H1 (cell line): ENCODE results near the gene KANSL2. TPM values are rescaled to one million over a fixed set of nuclear protein-coding genes. Genes with fewer than 3 reads are reported as not detected.

Experiments
- CTCF ChIA-PET: fragments of 300-600 bp; sonication (Branson Sonifier 250); formaldehyde crosslinking; loops from one replicate; lab custom pipeline; 2021; ENCODE audit not compliant: partially characterized antibody; lab: Charles Lee
- POLR2A ChIA-PET: fragments of 300-600 bp; sonication (Branson Sonifier 250); formaldehyde crosslinking; loops from one replicate; lab custom pipeline; 2021; ENCODE audit warnings: inconsistent platforms; ENCODE audit not compliant: partially characterized antibody; lab: Charles Lee
- DNase-seq, 2 experiments: peaks; one replicate each; pipeline versions ENCODE4 v3.0.0 to v3.0.0-alpha.2; 2010 to 2022; ENCODE audit warnings: low spot score in 2 of 2, low read depth in 1 of 2, mixed read lengths in 1 of 2
- FAIRE-seq: peaks from 2 replicates; lab custom pipeline; 2011; peaks lifted over from hg19 to GRCh38; lab: Jason Lieb, UNC
- H2AFZ ChIP-seq: 2 replicates; pipeline ENCODE4 v1.8.1; 2012; ENCODE audit warnings: low read length, inconsistent platforms
- H2AK5ac ChIP-seq: 2 replicates; pipeline ENCODE4 v1.6.1; 2013; ENCODE audit warnings: low read depth, low read length
- H2BK120ac ChIP-seq: replicated peaks from 2 replicates; pipeline ENCODE3; 2013; ENCODE audit warnings: low read depth, low read length, inconsistent platforms
- H2BK12ac ChIP-seq: 2 replicates; pipeline ENCODE4 v1.6.1; 2013; ENCODE audit warnings: low read depth, low read length
- H2BK15ac ChIP-seq: 2 replicates; pipeline ENCODE4 v1.6.1; 2013; ENCODE audit warnings: low read length
- H2BK20ac ChIP-seq: 2 replicates; pipeline ENCODE4 v1.6.1; 2013; ENCODE audit warnings: low read length
- H2BK5ac ChIP-seq: 2 replicates; pipeline ENCODE4 v1.6.1; 2013; ENCODE audit warnings: low read depth, low read length
- H3K14ac ChIP-seq: 2 replicates; pipeline ENCODE4 v1.6.1; 2013; ENCODE audit warnings: inconsistent platforms; ENCODE audit not compliant: insufficient read length
- H3K18ac ChIP-seq: 2 replicates; pipeline ENCODE4 v1.6.1; 2013; ENCODE audit warnings: low read length; ENCODE audit errors: extremely low read depth
- H3K23ac ChIP-seq: 2 replicates; pipeline ENCODE4 v1.6.1; 2013; ENCODE audit warnings: inconsistent platforms; ENCODE audit not compliant: insufficient read length
- H3K23me2 ChIP-seq: 2 replicates; pipeline ENCODE4 v1.6.1; 2013; ENCODE audit warnings: low read depth, low read length
- H3K27ac ChIP-seq: 2 replicates; pipeline ENCODE4 v1.6.1; 2011; ENCODE audit warnings: low read depth, low read length, inconsistent platforms
- H3K27me3 ChIP-seq, 4 experiments: replicated peaks in 1 of 4; 1 replicate in 1 of 4; 2 replicates in 3 of 4; pipeline versions ENCODE4 v1.6.1 to v1.8.1; 2011 to 2013; ENCODE audit warnings: low read length in 3 of 4, mild to moderate bottlenecking in 3 of 4, inconsistent platforms in 2 of 4, mixed read lengths in 2 of 4, moderate library complexity in 1 of 4; ENCODE audit not compliant: control insufficient read depth in 3 of 4, insufficient read depth in 3 of 4; ENCODE audit errors: extremely low read depth in 1 of 4
- H3K36me3 ChIP-seq, 4 experiments: 2 replicates each; pipeline versions ENCODE4 v1.6.1 to v1.8.1; 2011 to 2013; ENCODE audit warnings: mild to moderate bottlenecking in 4 of 4, low read length in 3 of 4, moderate library complexity in 2 of 4, control low read depth in 1 of 4, inconsistent platforms in 1 of 4; ENCODE audit not compliant: insufficient read depth in 4 of 4, control insufficient read depth in 2 of 4
- H3K4ac ChIP-seq: replicated peaks from 2 replicates; pipeline ENCODE3; 2013; ENCODE audit warnings: low read length, low read depth, mixed read lengths, inconsistent platforms; ENCODE audit not compliant: insufficient read length
- H3K4me1 ChIP-seq, 4 experiments: replicated peaks in 1 of 4; 1 replicate in 1 of 4; 2 replicates in 3 of 4; pipeline versions ENCODE4 v1.6.1 to v1.8.1; 2011 to 2013; ENCODE audit warnings: low read length in 3 of 4, inconsistent platforms in 2 of 4, mixed read lengths in 1 of 4; ENCODE audit not compliant: insufficient read depth in 4 of 4, control insufficient read depth in 3 of 4
- H3K4me2 ChIP-seq, 2 experiments: 2 replicates each; pipeline versions ENCODE4 v1.6.1 to v1.8.1; 2011 to 2013; ENCODE audit warnings: low read depth in 2 of 2, low read length in 2 of 2, control low read depth in 1 of 2, inconsistent platforms in 1 of 2, mild to moderate bottlenecking in 1 of 2; ENCODE audit not compliant: insufficient read depth in 1 of 2
- H3K4me3 ChIP-seq, 4 experiments: fragments of 200-600, 300-600 bp in 1 of 4; sonication (generic), shearing (Covaris generic), sonication (Bioruptor Twin) in 1 of 4; 2 replicates each; pipeline versions ENCODE4 v1.5.1 to v1.8.1; 2011 to 2016; ENCODE audit warnings: low read length in 4 of 4, low read depth in 3 of 4, control low read depth in 2 of 4, inconsistent platforms in 2 of 4, mild to moderate bottlenecking in 2 of 4, mixed read lengths in 1 of 4, moderate library complexity in 1 of 4; ENCODE audit not compliant: insufficient read depth in 2 of 4; ENCODE audit errors: extremely low read depth in 1 of 4
- H3K56ac ChIP-seq: replicated peaks from 2 replicates; pipeline ENCODE3; 2013; ENCODE audit warnings: low read depth, mild to moderate bottlenecking, mixed read lengths, low read length, inconsistent platforms; ENCODE audit not compliant: insufficient read length
- H3K79me1 ChIP-seq: 2 replicates; pipeline ENCODE4 v1.6.1; 2013; ENCODE audit warnings: low read depth, low read length, control low read depth
- H3K79me2 ChIP-seq, 2 experiments: 2 replicates each; pipeline versions ENCODE4 v1.6.1 to v1.8.1; 2012 to 2013; ENCODE audit warnings: low read length in 2 of 2, mild to moderate bottlenecking in 2 of 2, inconsistent platforms in 1 of 2; ENCODE audit not compliant: insufficient read depth in 2 of 2, control insufficient read depth in 1 of 2
- H3K9ac ChIP-seq, 4 experiments: replicated peaks in 1 of 4; 1 replicate in 1 of 4; 2 replicates in 3 of 4; pipeline versions ENCODE4 v1.6.1 to v1.8.1; 2011 to 2013; ENCODE audit warnings: low read depth in 3 of 4, low read length in 3 of 4, control low read depth in 2 of 4, mild to moderate bottlenecking in 2 of 4, moderate library complexity in 2 of 4, inconsistent platforms in 1 of 4; ENCODE audit errors: extremely low read depth in 1 of 4
- H3K9me3 ChIP-seq, 2 experiments: 2 replicates each; pipeline versions ENCODE4 v1.6.1 to v1.8.1; 2012 to 2013; ENCODE audit warnings: mild to moderate bottlenecking in 2 of 2, moderate library complexity in 2 of 2, control low read depth in 1 of 2, inconsistent platforms in 1 of 2, low read depth in 1 of 2, low read length in 1 of 2, mixed read lengths in 1 of 2; ENCODE audit not compliant: insufficient read depth in 2 of 2
- H4K20me1 ChIP-seq, 2 experiments: replicated peaks in 1 of 2; 2 replicates each; pipeline versions ENCODE3 to v1.8.1; 2011 to 2013; ENCODE audit warnings: inconsistent platforms in 2 of 2, low read length in 2 of 2, mild to moderate bottlenecking in 1 of 2; ENCODE audit not compliant: insufficient read depth in 2 of 2, control insufficient read depth in 1 of 2
- H4K5ac ChIP-seq: 2 replicates; pipeline ENCODE4 v1.6.1; 2013; ENCODE audit warnings: low read length, low read depth, mixed read lengths, inconsistent platforms; ENCODE audit not compliant: insufficient read length
- H4K8ac ChIP-seq: 2 replicates; pipeline ENCODE4 v1.8.0; 2013; ENCODE audit warnings: mild to moderate bottlenecking, moderate library complexity, low read length, inconsistent platforms; ENCODE audit not compliant: insufficient read depth; ENCODE audit errors: extremely low read depth
- H4K91ac ChIP-seq: replicated peaks from 2 replicates; pipeline ENCODE3; 2013; ENCODE audit warnings: low read length, mixed read lengths, inconsistent platforms; ENCODE audit not compliant: insufficient read length
- CBX8 ChIP-seq: fragments of 300-800, 300-1000 bp; sonication (generic); IDR thresholded peaks from 2 replicates; pipeline ENCODE4 v1.7.1; 2016; ENCODE audit warnings: low read depth, low read length, borderline replicate concordance
- CREB1 ChIP-seq: IDR thresholded peaks from 2 replicates; pipeline ENCODE4 v1.6.1; 2012; ENCODE audit warnings: inconsistent platforms
- PHF8 ChIP-seq: fragments of 200-600 bp; sonication (generic); conservative IDR thresholded peaks from 2 replicates; pipeline ENCODE4 v1.7.1; 2012; ENCODE audit warnings: low read depth, mild to moderate bottlenecking, inconsistent platforms, low read length, moderate library complexity
- POU5F1 ChIP-seq: IDR thresholded peaks from 2 replicates; pipeline ENCODE4 v1.6.1; 2011; ENCODE audit warnings: low read depth, mild to moderate bottlenecking, low read length, moderate library complexity
- ZNF274 ChIP-seq: IDR thresholded peaks from 2 replicates; pipeline ENCODE4 v1.7.0; 2012; ENCODE audit warnings: low read length, borderline replicate concordance; ENCODE audit errors: extremely low read depth
- WGBS, 2 experiments: shearing (Covaris generic) in 1 of 2; methylation state at CpG; one replicate each; pipeline versions ENCODE4 v1.1.6 to v1.1.7; 2013 to 2015; ENCODE audit warnings: low lambda C conversion rate in 2 of 2, mixed read lengths in 2 of 2, inconsistent platforms in 1 of 2, low coverage in 1 of 2, missing lambda C conversion rate in 1 of 2; ENCODE audit not compliant: insufficient replicate concordance in 2 of 2, insufficient coverage in 1 of 2, insufficient read length in 1 of 2; ENCODE audit errors: extremely low coverage in 1 of 2, missing lambda C conversion rate in 1 of 2; 5-methylcytosine and 5-hydroxymethylcytosine counted together
- polyA plus RNA-seq, 7 experiments: library from polyadenylated mRNA; depleted of rRNA in 3 of 7; stranded (reverse) in 5 of 7; unstranded in 2 of 7; fragments of >200 nt in 5 of 7; fragments of 200-250 nt in 2 of 7; gene quantifications; 1 replicate in 5 of 7; 2 replicates in 1 of 7; 4 replicates in 1 of 7; pipeline versions ENCODE4 v1.2.1 to v1.2.3, GENCODE V29; 2011 to 2013; ENCODE audit warnings: missing spikeins in 2 of 7, mixed read lengths in 2 of 7
- total RNA-seq: library from RNA; stranded (reverse); fragmentation: NEBNext Ultra II Directional; extraction: Animal tissue kit (Norgen Biotek cat#: 25700); gene quantifications from 2 replicates; pipeline ENCODE4 v1.2.1, GENCODE V29; 2021

Gene KANSL2
- total and polyA plus RNA-seq, 2 of the 8 experiments (the other 6 are each of a cell fraction or from before 2014, with no cell fraction given), result 48.4 to 50.7 TPM

DNA sequence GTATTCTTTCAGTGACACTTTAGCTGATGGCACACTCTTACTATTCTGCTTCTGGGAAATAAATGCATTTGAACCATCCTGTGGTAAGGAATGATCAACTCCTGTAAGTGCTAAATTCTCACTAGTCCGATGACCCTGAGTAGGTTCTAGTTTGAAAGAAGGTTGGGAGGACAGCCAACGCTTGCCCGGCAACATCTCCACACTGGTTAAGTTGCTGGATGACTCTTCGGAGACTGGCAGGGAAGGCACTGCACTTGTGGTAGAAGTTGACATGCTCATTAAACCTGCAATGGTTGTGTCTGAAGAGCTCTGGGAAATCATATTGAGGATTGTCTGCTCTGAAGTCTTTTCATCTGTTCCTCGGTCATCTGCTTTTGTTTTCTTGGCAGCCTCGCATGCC lies 12.0 kb upstream of the KANSL2 start:
- Histone ChIP-seq H3K4me1 (no peaks in the 10 kb centered on the region), H2BK15ac (no peak overlapping the region), H3K4me2 (no peak overlapping the region), H4K5ac (no peak overlapping the region), H2BK20ac (no peak overlapping the region), H3K9ac (no peak overlapping the region), H4K20me1 (peaks cover 3 to 7% of the 10 kb centered on the region in 2 experiments), H3K79me1 (peaks cover 7% of the 10 kb centered on the region), H3K9me3 (no peaks in the 10 kb centered on the region), H2AK5ac (no peak overlapping the region), H3K27ac (no peak overlapping the region), H3K18ac (no peak overlapping the region), H2BK12ac (no peak overlapping the region), H4K91ac (no peak overlapping the region), H3K27me3 (no peaks in the 10 kb centered on the region), H3K4ac (no peak overlapping the region), H3K36me3 (peaks cover 30 to 75% (median 51%) of the 10 kb centered on the region in 4 experiments), H3K56ac (no peak overlapping the region), H3K4me3 (no peak overlapping the region), H2BK120ac (no peak overlapping the region), H2AFZ (no peak overlapping the region), H3K79me2 (peaks cover 0 to 22% of the 10 kb centered on the region in 2 experiments; a peak in 2 of 4 replicates), H3K23ac (no peak overlapping the region), H2BK5ac (no peak overlapping the region), H3K14ac (no peak overlapping the region), H3K23me2 (no peaks in the 10 kb centered on the region), H4K8ac (no peak overlapping the region)
- DNase-seq, result no peak
- FAIRE-seq, result no peak
- WGBS, 2 experiments, result 94% methylated on average over 6 of the region's 6 CpGs; no CpG with 5 or more reads in 1 of the 2 experiments
- ChIA-PET POLR2A (interaction anchor here (1.0 to 2.2 kb wide), 3 partner anchors 8 to 22 kb away, joined by 3 to 6 read pairs (median 4); no protein-coding TSS in a partner anchor), CTCF (interaction anchor here (0.8 kb wide), 1 partner anchor 20 kb away, joined by 3 read pairs; no protein-coding TSS in a partner anchor)
- TF ChIP-seq CBX8, result no peak
- no peak for TF ChIP-seq POU5F1
- TF ChIP-seq ZNF274, result no peak
- TF ChIP-seq CREB1, result no peak
- no peak for TF ChIP-seq PHF8
